C4-2B (cell line): ENCODE results near the gene KRTAP5-8.

Experiments used
- ZFX ChIP-seq: fragments of 450-650 bp; IDR thresholded peaks from 2 replicates; pipeline ENCODE4 v1.6.1; 2017
- TF ChIP-seq, protein P1 (sequence below): fragments of 450-650 bp; conservative IDR thresholded peaks from 2 replicates; pipeline ENCODE4 v1.5.1; 2017; ENCODE audit warnings: mild to moderate bottlenecking

DNA sequence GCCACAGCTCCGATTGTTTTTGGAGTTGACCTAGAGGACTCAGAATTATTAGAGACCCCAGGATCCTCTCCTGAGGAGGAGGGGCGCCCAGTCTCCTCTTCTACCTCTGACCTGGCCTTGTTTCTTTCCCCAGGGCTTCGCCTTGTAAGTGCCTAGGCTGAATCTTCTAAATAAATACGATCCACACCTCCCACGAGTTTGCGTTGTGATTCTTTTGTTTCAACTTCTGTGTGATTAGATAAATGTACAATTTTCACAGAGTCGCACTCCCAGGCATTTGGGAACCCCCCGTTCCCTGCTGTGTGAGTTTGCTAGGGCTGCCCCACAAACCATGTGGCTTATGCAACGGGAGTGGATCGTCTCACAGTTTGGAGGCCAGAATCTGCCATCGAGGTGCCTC, 1.2 kb downstream of the KRTAP5-8 start:
- TF ChIP-seq, protein P1, sequence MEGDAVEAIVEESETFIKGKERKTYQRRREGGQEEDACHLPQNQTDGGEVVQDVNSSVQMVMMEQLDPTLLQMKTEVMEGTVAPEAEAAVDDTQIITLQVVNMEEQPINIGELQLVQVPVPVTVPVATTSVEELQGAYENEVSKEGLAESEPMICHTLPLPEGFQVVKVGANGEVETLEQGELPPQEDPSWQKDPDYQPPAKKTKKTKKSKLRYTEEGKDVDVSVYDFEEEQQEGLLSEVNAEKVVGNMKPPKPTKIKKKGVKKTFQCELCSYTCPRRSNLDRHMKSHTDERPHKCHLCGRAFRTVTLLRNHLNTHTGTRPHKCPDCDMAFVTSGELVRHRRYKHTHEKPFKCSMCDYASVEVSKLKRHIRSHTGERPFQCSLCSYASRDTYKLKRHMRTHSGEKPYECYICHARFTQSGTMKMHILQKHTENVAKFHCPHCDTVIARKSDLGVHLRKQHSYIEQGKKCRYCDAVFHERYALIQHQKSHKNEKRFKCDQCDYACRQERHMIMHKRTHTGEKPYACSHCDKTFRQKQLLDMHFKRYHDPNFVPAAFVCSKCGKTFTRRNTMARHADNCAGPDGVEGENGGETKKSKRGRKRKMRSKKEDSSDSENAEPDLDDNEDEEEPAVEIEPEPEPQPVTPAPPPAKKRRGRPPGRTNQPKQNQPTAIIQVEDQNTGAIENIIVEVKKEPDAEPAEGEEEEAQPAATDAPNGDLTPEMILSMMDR, result no peak
- no peak for TF ChIP-seq ZFX
